Measurements from ENCODE around the gene ZCCHC2.

Gene ZCCHC2

DNA sequence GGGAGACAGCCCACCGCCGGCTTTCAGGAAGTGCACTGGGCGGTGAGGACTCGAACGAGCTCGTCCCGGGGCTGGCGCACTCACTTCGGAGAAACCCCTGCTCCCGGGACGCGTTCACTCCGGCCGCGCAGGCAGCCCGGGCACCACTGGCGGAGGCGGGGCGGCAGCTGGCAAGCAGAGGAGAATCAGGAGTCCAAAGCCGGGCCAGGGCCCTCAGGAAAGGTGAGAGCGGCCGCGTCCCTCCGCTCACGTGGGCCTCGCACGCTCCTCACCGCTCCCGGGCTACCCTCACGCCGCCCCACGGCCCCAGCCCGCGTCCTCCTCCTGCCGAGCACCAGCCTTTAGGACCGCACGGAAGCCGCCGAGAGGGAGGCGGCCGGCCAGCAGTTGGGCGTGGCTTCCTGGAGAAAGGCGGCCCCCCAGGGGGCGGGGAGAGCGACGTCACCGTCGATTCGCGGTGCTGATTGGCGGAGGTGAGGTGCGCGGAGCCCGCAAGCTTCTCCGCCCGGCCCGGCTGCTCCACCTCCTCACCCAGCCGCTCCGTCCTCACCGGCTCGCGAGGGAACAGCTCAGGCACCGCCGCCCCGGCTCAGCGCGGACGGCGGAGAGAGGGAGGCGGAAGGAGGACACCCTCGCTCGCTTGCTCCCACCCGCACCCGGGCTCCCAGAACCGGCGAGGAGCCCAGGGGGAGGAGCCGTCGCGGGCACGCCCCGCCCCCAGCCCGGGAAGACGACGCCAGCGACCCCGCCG, at the start of gene ZCCHC2:
Gene ZCCHC2 (plus strand): TSS at position 522 of the 751 bp plus-strand sequence. CDS start 400 bp downstream, outside the sequence.
- DNase-seq (ENCODE audit: low spot score): peak; percentile 98
- H3K36me3 Mint-ChIP-seq (ENCODE audit: low read depth): peaks cover 24% of the 10 kb centered on the region
- peak within 1 kb of the TSS; percentile 95 for H3K27ac Mint-ChIP-seq
- peaks cover 33% of the 10 kb centered on the region for H3K4me1 Mint-ChIP-seq (ENCODE audit: low read depth)
- no peaks in the 10 kb centered on the region for H3K27me3 Mint-ChIP-seq (ENCODE audit: low read depth)
- H3K9me3 Mint-ChIP-seq: no peaks in the 10 kb centered on the region
- peak within 1 kb of the TSS; percentile 99 for H3K4me3 Mint-ChIP-seq

DNA sequence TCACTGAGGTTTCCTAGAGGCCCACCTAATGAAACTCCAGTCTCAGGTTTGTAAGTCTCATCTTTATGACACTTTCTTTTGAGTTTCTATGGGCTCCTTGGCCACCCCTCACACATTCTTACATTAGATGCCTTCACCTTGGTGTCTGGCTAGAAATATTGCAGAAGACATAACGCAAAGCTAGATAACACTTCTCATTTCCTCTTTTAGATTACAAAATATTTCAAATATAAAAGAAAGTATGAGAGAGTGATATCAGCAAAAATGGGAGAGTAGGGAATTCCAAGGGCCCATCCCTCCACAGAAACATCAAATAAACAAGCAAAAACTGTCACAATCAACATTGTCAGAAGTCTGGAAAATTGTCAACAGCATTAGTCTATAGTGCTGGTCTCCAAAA, 43.3 kb upstream of the ZCCHC2 start:
- Mint-ChIP-seq H3K27me3 (ENCODE audit: low read depth) (peaks cover 15% of the 10 kb centered on the region), H3K36me3 (ENCODE audit: low read depth) (no peaks in the 10 kb centered on the region), H3K27ac (no peak overlapping the region), H3K4me3 (no peak overlapping the region), H3K9me3 (peaks cover 41% of the 10 kb centered on the region), H3K4me1 (ENCODE audit: low read depth) (no peaks in the 10 kb centered on the region)
- no peak for DNase-seq (ENCODE audit: low spot score)

DNA sequence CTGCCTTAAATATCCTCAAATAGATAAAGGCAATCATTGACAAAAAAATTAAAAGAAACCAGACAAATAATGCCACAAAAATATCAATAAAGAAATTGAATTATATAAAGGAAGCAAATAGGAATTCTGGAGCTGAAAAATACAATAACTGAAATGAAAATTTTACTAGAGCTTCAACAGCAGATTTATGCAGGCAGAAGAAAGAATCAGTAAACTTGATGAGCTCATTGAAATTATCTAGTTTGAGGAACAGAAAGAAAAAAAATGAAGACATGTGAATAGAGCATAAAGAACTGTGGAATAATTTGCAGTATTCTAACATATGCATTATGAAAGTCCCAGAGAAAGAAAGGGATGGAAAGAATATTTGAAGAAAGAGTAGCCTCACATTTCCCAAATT, 41.9 kb upstream of the ZCCHC2 start:
- Mint-ChIP-seq H3K27ac (no peak overlapping the region), H3K27me3 (ENCODE audit: low read depth) (peaks cover 14% of the 10 kb centered on the region), H3K4me1 (ENCODE audit: low read depth) (peaks cover 5% of the 10 kb centered on the region), H3K4me3 (no peak overlapping the region), H3K36me3 (ENCODE audit: low read depth) (no peaks in the 10 kb centered on the region), H3K9me3 (peaks cover 41% of the 10 kb centered on the region)
- DNase-seq (ENCODE audit: low spot score): no peak

DNA sequence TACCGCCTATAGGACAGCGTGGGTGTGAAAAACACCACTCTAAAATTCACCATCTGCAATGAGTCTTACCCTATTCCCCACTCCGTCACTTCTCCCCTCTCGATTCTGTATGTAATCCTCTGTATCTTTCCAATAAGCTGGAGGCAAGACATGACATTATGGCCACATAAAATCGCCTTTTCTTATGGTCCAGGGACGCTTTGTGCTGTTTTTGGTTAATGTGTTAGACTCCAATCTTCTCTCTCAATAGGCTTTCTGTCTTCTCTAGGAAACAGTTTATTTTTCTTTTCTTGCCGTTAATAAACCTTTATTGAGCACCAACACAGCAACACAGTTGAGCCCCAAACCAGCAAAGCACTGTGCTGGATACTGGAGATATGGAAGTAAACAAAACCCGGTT, 37.9 kb upstream of the ZCCHC2 start:
- no peak overlapping the region for H3K4me3 Mint-ChIP-seq
- H3K27me3 Mint-ChIP-seq (ENCODE audit: low read depth): peaks cover 3% of the 10 kb centered on the region
- peaks cover 9% of the 10 kb centered on the region for H3K4me1 Mint-ChIP-seq (ENCODE audit: low read depth)
- H3K9me3 Mint-ChIP-seq: peaks cover 28% of the 10 kb centered on the region
- H3K27ac Mint-ChIP-seq: no peak overlapping the region
- DNase-seq (ENCODE audit: low spot score): no peak
- no peaks in the 10 kb centered on the region for H3K36me3 Mint-ChIP-seq (ENCODE audit: low read depth)

DNA sequence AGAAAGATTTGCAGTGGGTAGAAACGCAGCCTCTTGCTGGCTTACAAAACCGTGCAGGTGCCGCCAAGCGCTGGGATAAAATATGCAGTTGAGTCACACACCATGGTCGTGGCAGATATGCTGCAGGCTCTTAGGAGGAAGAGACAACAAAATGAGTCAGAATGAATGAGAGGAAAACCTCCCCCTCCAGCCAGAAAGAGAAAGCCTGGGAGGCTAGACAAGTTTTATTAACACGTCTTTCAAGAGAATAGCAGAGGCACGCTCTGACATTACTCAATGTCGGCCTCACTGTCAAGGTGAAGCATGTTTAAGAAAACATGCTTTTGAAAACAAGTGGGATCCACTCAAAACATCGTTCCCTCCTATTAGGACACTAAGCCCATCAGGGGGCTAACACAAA, 37.1 kb upstream of the ZCCHC2 start:
- Mint-ChIP-seq H3K4me3 (no peak overlapping the region), H3K36me3 (ENCODE audit: low read depth) (no peaks in the 10 kb centered on the region), H3K4me1 (ENCODE audit: low read depth) (peaks cover 9% of the 10 kb centered on the region), H3K27me3 (ENCODE audit: low read depth) (peaks cover 3% of the 10 kb centered on the region), H3K9me3 (peaks cover 21% of the 10 kb centered on the region), H3K27ac (no peak overlapping the region)
- no peak for DNase-seq (ENCODE audit: low spot score)

DNA sequence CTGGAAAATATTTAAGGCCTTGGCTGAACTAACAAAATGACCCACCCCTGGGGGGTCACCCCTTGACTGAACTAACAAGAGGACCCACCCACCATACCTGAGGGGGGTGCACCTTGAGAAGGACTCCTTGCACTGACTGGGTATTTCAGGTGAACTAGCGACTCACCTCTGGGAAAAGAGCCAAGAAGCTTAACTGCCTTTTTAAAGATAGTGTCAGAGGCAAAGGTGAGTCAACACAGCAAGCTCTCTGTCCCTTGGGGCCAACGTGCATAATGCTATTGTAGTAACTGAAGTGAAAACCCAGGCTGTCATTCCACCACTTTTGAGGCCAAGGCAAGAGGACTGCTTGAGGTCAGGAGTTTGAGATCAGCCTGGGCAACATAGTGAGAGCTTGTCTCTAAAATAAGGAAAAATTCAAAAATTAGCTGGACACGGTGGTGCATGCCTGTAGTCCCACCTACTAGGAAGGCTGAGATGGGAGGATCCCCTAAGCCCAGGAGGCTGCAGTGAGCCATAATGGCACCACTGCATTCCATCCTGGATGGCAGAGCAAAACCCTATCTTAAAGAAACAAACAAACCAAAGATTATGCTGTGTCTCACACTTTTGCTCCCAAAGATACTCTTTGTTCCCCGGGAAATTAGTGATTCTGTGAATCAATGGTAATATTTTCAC, 36.4 kb upstream of the ZCCHC2 start:
- Mint-ChIP-seq H3K9me3 (peaks cover 13% of the 10 kb centered on the region), H3K36me3 (ENCODE audit: low read depth) (no peaks in the 10 kb centered on the region), H3K27ac (no peak overlapping the region), H3K4me3 (no peak overlapping the region), H3K27me3 (ENCODE audit: low read depth) (peaks cover 3% of the 10 kb centered on the region), H3K4me1 (ENCODE audit: low read depth) (peaks cover 9% of the 10 kb centered on the region)
- no peak for DNase-seq (ENCODE audit: low spot score)

DNA sequence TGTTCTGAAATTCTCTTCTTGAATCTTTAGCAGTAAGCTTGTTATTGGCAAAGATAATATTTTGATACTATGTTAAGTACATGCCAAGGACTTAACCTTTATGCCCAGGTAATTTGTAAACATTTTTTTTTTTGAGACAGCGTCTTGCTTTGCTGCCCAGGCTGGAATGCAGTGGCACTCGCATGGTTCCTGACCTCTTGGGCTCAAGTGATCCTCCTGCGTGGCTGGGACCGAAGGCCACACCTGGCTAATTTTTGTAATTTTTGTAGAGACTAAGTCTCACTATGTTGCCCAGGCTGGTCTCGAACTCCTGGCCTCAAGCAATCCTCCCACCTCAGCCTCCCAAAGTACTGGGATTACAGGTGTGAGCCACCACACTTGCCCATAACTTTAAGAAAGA, 35.7 kb upstream of the ZCCHC2 start:
- Mint-ChIP-seq H3K36me3 (ENCODE audit: low read depth) (no peaks in the 10 kb centered on the region), H3K9me3 (peaks cover 6% of the 10 kb centered on the region), H3K27me3 (ENCODE audit: low read depth) (peaks cover 3% of the 10 kb centered on the region)

DNA sequence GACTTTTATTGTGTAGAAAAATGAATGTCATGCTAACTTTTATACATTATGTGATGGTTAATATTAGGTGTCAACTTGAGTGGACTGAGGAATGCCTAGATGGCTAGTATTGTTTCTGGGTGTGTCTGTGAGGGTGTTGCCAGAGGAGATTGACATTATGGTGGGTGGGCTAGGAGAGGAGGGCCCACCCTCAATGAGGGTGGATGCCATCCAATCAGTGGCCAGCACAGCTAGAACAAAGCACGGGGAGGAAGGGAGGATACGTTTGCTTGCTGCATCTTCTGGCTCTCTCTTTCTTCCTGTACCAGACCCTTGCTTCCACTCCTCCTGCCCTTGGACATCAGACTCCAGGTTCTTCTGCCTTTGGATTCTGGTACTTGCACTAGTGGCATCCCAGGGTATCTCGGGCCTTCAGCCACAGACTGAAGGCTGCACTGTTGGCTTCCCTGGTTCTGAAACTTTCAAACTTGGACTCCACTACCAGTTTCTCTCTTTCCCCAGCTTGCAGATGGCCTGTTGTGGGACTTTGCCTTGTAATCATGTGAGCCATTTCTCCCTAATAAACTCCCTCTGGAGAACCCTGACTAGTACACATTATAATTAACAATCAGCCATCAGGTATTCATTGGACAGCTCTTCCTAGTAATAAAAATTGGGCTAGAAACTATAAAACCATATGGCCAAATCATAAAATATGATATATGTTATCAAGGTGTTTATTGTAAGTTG, 31.7 kb upstream of the ZCCHC2 start:
- Mint-ChIP-seq H3K9me3 (no peaks in the 10 kb centered on the region), H3K4me1 (ENCODE audit: low read depth) (peaks cover 3% of the 10 kb centered on the region), H3K27me3 (ENCODE audit: low read depth) (peaks cover 6% of the 10 kb centered on the region), H3K27ac (no peak overlapping the region), H3K36me3 (ENCODE audit: low read depth) (no peaks in the 10 kb centered on the region), H3K4me3 (no peak overlapping the region)
- DNase-seq (ENCODE audit: low spot score): no peak

More for the DNA sequence above, 35.7 kb upstream of the ZCCHC2 start:
- no peak overlapping the region for H3K4me3 Mint-ChIP-seq
- peaks cover 9% of the 10 kb centered on the region for H3K4me1 Mint-ChIP-seq (ENCODE audit: low read depth)
- no peak overlapping the region for H3K27ac Mint-ChIP-seq
- DNase-seq (ENCODE audit: low spot score): no peak

DNA sequence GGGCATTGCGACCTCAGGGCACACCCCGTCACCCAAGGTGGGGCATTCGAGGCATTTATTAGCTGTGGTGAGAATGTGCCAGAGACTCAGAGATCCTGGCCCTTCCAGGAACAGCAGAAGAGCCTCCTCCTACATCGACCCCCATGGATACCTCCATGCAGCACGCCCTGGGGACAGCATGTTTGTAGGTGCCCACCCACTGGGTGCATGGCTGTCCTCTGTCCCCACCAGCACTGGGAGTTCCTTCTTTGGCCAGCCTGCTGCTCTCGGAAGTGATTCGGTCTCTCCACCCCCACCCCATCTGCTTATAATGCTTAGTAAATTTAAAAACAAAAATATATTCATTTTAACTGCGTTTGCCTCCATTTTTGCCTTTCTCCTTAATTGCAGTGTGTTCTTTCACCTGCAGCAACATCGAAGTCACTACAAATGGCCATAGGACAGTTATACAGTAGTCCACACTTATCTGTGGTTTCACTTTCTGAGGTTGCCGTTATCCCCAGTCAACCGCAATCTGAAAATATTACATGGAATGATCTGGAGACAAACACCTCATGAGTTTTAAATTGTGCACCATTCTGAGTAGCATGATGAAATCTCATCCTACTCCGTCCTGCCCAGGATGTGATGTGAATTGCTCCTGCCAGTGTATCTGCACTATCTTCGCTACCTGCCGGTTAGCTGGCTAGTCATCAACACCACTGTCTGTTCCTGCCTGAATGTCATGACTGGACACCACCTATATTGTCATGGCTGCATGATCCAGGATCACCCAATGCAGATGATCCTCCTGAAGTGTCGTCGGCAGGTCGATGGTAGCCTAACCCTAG, 29.6 kb upstream of the ZCCHC2 start:
- Mint-ChIP-seq H3K9me3 (no peaks in the 10 kb centered on the region), H3K27ac (no peak overlapping the region), H3K4me1 (ENCODE audit: low read depth) (no peaks in the 10 kb centered on the region), H3K36me3 (ENCODE audit: low read depth) (no peaks in the 10 kb centered on the region), H3K27me3 (ENCODE audit: low read depth) (peaks cover 15% of the 10 kb centered on the region), H3K4me3 (no peak overlapping the region)
- DNase-seq (ENCODE audit: low spot score): no peak

DNA sequence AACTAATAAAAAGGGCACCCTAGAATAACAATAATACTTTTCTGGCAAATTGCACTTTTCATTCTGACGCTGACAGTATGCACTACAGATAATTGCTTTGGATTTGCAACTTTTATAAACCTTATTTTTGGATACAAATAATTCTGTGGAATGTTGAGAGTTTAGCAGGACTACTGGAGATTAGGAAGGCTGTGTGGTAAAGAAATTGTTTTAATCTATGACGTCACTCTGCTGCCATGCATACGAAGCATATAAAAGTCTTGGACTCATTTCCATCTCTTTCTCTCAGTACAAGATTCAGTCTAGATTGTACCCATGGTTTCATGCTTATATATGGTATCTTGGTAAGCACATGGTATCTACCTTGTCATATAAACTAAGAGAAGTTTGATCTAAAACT, 28.1 kb upstream of the ZCCHC2 start:
- no peaks in the 10 kb centered on the region for H3K4me1 Mint-ChIP-seq (ENCODE audit: low read depth)
- no peak overlapping the region for H3K4me3 Mint-ChIP-seq
- no peaks in the 10 kb centered on the region for H3K9me3 Mint-ChIP-seq
- H3K36me3 Mint-ChIP-seq (ENCODE audit: low read depth): no peaks in the 10 kb centered on the region
- H3K27ac Mint-ChIP-seq: no peak overlapping the region
- peaks cover 19% of the 10 kb centered on the region for H3K27me3 Mint-ChIP-seq (ENCODE audit: low read depth)
- no peak for DNase-seq (ENCODE audit: low spot score)

DNA sequence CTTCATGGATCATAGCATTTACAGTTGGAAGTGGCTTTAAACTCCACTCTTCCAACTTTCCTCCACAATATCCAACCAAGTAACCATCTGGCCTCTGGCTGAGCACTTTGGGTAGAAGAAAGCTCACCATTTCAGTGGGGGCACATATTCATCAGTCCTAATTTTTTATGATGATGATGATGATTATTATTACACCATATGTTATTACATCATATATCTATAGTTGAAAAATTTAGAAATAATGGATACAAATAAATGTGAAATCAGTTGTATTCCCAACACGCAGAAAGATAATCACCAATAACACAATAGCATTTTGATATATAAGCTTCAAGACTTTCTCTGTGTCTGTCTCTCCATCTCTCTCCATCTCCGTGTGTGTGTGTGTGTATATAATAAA, 26.6 kb upstream of the ZCCHC2 start:
- no peak for DNase-seq (ENCODE audit: low spot score)
- Mint-ChIP-seq H3K27me3 (ENCODE audit: low read depth) (peaks cover 19% of the 10 kb centered on the region), H3K36me3 (ENCODE audit: low read depth) (no peaks in the 10 kb centered on the region), H3K4me3 (no peak overlapping the region), H3K27ac (no peak overlapping the region), H3K9me3 (no peaks in the 10 kb centered on the region), H3K4me1 (ENCODE audit: low read depth) (no peaks in the 10 kb centered on the region)

DNA sequence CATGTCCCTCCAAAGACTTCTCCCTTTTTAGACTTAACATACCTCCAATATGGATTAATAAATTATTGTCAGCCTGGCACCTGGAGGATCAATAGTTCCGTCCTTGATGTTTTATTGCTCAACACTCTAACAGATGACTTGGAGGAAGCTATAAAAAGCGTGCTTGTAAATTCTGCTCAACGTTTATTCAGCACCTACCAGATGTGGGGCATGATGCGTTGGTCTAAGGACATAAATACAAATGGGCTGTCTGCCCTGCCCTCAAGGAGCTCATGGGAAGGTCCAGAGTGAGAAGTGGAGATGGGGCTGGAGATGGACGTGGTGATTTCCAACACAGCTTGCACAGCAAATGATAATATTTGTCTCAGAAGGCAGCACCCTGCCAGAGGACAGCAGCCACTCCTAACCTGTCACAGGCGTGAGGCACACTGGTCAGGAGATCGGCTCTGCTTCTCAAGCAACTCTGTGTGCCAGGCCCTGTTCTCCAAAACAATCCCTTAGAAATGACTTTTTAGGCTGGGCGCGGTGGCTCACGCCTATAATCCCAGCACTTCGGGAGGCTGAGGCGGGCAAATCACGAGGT, 25.5 kb upstream of the ZCCHC2 start:
- H3K4me1 Mint-ChIP-seq (ENCODE audit: low read depth): no peaks in the 10 kb centered on the region
- no peaks in the 10 kb centered on the region for H3K9me3 Mint-ChIP-seq
- H3K27ac Mint-ChIP-seq: no peak overlapping the region
- H3K27me3 Mint-ChIP-seq (ENCODE audit: low read depth): peaks cover 19% of the 10 kb centered on the region
- peaks cover 2% of the 10 kb centered on the region for H3K36me3 Mint-ChIP-seq (ENCODE audit: low read depth)
- no peak overlapping the region for H3K4me3 Mint-ChIP-seq
- no peak for DNase-seq (ENCODE audit: low spot score)

DNA sequence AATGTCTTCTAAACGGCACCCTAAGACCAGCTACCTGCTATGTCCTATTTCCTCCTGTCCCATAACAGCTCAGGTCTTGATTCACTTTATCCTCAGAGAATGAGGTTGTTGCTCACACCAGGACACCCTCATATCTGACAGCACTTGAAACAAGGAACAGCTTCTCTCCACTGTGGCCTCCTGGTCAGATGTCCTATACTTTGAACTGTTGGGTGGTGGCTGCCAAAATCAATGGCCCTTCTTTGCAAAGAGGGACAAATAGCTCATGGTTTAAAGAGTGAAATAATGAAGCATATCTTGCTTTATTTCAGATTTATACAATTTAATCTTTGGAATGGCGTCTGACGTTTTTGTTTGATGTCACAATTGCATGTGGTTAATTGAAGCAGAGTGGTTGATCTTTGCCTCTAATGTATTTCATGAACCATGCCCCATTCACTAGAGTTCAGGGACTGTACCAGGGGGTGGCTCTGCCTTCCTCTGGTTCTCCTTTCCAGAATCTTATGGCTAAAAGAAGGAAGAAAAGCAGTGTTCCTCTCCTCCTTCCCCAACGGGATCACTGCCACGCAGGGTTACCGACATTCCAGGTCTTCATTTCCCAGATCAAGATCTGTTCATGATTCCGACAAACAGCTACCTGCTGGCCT, 24.1 kb upstream of the ZCCHC2 start:
- Mint-ChIP-seq H3K27me3 (ENCODE audit: low read depth) (peaks cover 19% of the 10 kb centered on the region), H3K9me3 (peaks cover 4% of the 10 kb centered on the region), H3K36me3 (ENCODE audit: low read depth) (peaks cover 7% of the 10 kb centered on the region), H3K27ac (no peak overlapping the region), H3K4me1 (ENCODE audit: low read depth) (no peaks in the 10 kb centered on the region), H3K4me3 (no peak overlapping the region)
- no peak for DNase-seq (ENCODE audit: low spot score)

All from T-helper 2 cell treated with Interferon-gamma antibody and Interleukin-4, amounts not matched to agents 5 μg/mL and 100 μg/mL, for 36 hours (primary cell).